HepG2 (cell line): ENCODE data around the gene MAPK8IP3. TPM values are rescaled to one million over a fixed set of nuclear protein-coding genes. Genes with fewer than 3 reads are reported as not detected.

Source experiments
- BRF2 ChIP-seq: sonication (generic); formaldehyde crosslinking; IDR thresholded peaks from 2 replicates; pipeline ENCODE4 v1.8.1; 2022; ENCODE audit warnings: mild to moderate bottlenecking, missing genetic modification reagents
- CCAR2 ChIP-seq: fragments of 200-400 bp; formaldehyde crosslinking; optimal IDR thresholded peaks from 2 replicates; pipeline ENCODE3; 2018; ENCODE audit warnings: low read depth, mild to moderate bottlenecking, low read length, moderate library complexity
- CEBPZ ChIP-seq: IDR thresholded peaks from 2 replicates; pipeline ENCODE4 v1.6.1; 2012; ENCODE audit warnings: low read length, improper control_type of control experiment
- DRAP1 ChIP-seq: IDR thresholded peaks from 2 replicates; pipeline ENCODE4 v1.6.1; 2016; ENCODE audit warnings: missing genetic modification reagents, missing compliant biosample characterization
- HOXA3 ChIP-seq: sonication (generic); formaldehyde crosslinking; IDR thresholded peaks from 2 replicates; pipeline ENCODE4 v1.5.0; 2020; ENCODE audit warnings: missing genetic modification reagents
- KLF16 ChIP-seq, 2 experiments: sonication (generic) in 1 of 2; formaldehyde crosslinking in 1 of 2; IDR thresholded peaks; 2 replicates each; pipeline versions ENCODE4 v1.6.1 to v1.8.0; 2016 to 2023; ENCODE audit warnings: missing genetic modification reagents in 2 of 2, missing compliant biosample characterization in 1 of 2
- MAFG ChIP-seq: sonication (generic); formaldehyde crosslinking; IDR thresholded peaks from 2 replicates; pipeline ENCODE4 v1.5.1; 2020; ENCODE audit warnings: mild to moderate bottlenecking, missing genetic modification reagents
- MIXL1 ChIP-seq: IDR thresholded peaks from 2 replicates; pipeline ENCODE4 v1.6.1; 2016
- MLX ChIP-seq: IDR thresholded peaks from 2 replicates; pipeline ENCODE4 v1.6.1; 2016
- RFX1 ChIP-seq: fragments of 450-650 bp; IDR thresholded peaks from 2 replicates; pipeline ENCODE4 v1.6.1; 2017
- RFXAP ChIP-seq: sonication (generic); formaldehyde crosslinking; IDR thresholded peaks from 2 replicates; pipeline ENCODE4 v1.4.0; 2020; ENCODE audit warnings: missing genetic modification reagents, borderline replicate concordance
- SP1 ChIP-seq, 2 experiments: fragments of 450-650 bp in 1 of 2; sonication (generic) in 1 of 2; formaldehyde crosslinking in 1 of 2; IDR thresholded peaks; 2 replicates each; pipeline versions ENCODE4 v1.4.0 to v1.6.1; 2016 to 2020; ENCODE audit warnings: missing genetic modification reagents in 1 of 2
- SPEN ChIP-seq: sonication (generic); formaldehyde crosslinking; IDR thresholded peaks from 2 replicates; pipeline ENCODE4 v1.5.1; 2020; ENCODE audit warnings: low read depth, mild to moderate bottlenecking, missing genetic modification reagents
- SYNCRIP ChIP-seq: fragments of 200-400 bp; formaldehyde crosslinking; IDR thresholded peaks from 2 replicates; pipeline ENCODE4 v1.6.1; 2018; ENCODE audit warnings: mild to moderate bottlenecking, low read depth, low read length; ENCODE audit not compliant: insufficient read depth
- TSC22D2 ChIP-seq: sonication (generic); formaldehyde crosslinking; IDR thresholded peaks from 2 replicates; pipeline ENCODE4 v1.5.1; 2020; ENCODE audit warnings: missing genetic modification reagents, mild to moderate bottlenecking, borderline replicate concordance
- ZFX ChIP-seq: sonication (generic); formaldehyde crosslinking; IDR thresholded peaks from 2 replicates; pipeline ENCODE4 v1.4.0; 2020; ENCODE audit warnings: mild to moderate bottlenecking, low read depth, missing genetic modification reagents, moderate library complexity
- ZIK1 ChIP-seq: sonication (generic); formaldehyde crosslinking; IDR thresholded peaks from 2 replicates; pipeline ENCODE4 v1.5.0; 2020; ENCODE audit warnings: mild to moderate bottlenecking, low read depth, missing genetic modification reagents, borderline replicate concordance
- ZMAT5 ChIP-seq: sonication (generic); formaldehyde crosslinking; IDR thresholded peaks from 2 replicates; pipeline ENCODE4 v1.5.0; 2020; ENCODE audit warnings: mild to moderate bottlenecking, low read depth, missing genetic modification reagents, borderline replicate concordance
- ZNF296 ChIP-seq: sonication (generic); formaldehyde crosslinking; conservative IDR thresholded peaks from 2 replicates; pipeline ENCODE4 v1.5.0; 2020; ENCODE audit warnings: mild to moderate bottlenecking, missing genetic modification reagents
- ZNF589 ChIP-seq: sonication (generic); formaldehyde crosslinking; conservative IDR thresholded peaks from 2 replicates; pipeline ENCODE4 v1.8.0; 2022; ENCODE audit warnings: mild to moderate bottlenecking, moderate library complexity, missing genetic modification reagents
- ZNF674 ChIP-seq: sonication (generic); formaldehyde crosslinking; IDR thresholded peaks from 2 replicates; pipeline ENCODE4 v1.5.0; 2020; ENCODE audit warnings: low read depth, mild to moderate bottlenecking, missing genetic modification reagents
- ZNF747 ChIP-seq: sonication (generic); formaldehyde crosslinking; IDR thresholded peaks from 2 replicates; pipeline ENCODE4 v1.8.1; 2023; ENCODE audit warnings: missing genetic modification reagents, mild to moderate bottlenecking, borderline replicate concordance
- ZNF766 ChIP-seq: sonication (generic); formaldehyde crosslinking; IDR thresholded peaks from 2 replicates; pipeline ENCODE4 v1.5.0; 2020; ENCODE audit warnings: missing genetic modification reagents, borderline replicate concordance
- ZNF773 ChIP-seq: sonication (generic); formaldehyde crosslinking; IDR thresholded peaks from 2 replicates; pipeline ENCODE4 v1.4.0; 2020; ENCODE audit warnings: missing genetic modification reagents, borderline replicate concordance
- ZNF776 ChIP-seq: sonication (generic); formaldehyde crosslinking; IDR thresholded peaks from 2 replicates; pipeline ENCODE4 v1.4.0; 2020; ENCODE audit warnings: mild to moderate bottlenecking, missing genetic modification reagents
- polyA plus RNA-seq, 8 experiments: library from polyadenylated mRNA; depleted of rRNA in 3 of 8; stranded (reverse) in 7 of 8; unstranded in 1 of 8; fragments of >200 nt; fragmentation: Illumina TruSeq in 4 of 8; extraction: Trizol in 4 of 8; gene quantifications; 2 replicates each; pipeline versions ENCODE4 v1.2.1 to v1.2.3, GENCODE V29; 2011 to 2016; ENCODE audit warnings: low read depth in 4 of 8, missing spikeins in 1 of 8, mixed read lengths in 1 of 8; ENCODE audit not compliant: insufficient read depth in 1 of 8
- total RNA-seq, 5 experiments: library from RNA; depleted of rRNA; stranded (reverse); fragments of >200 nt; fragmentation: Illumina TruSeq; extraction: Trizol; gene quantifications; 2 replicates each; pipeline ENCODE4 v1.2.3, GENCODE V29; 2016; ENCODE audit warnings: low read depth in 1 of 5

MAPK8IP3 gene
- total and polyA plus RNA-seq, 2 of the 13 experiments (the other 11 are each of a cell fraction or from before 2014, with no cell fraction given): 25.1 to 41.7 TPM

GRCh38 chr16:1677942-1678499 lies 28.0 kb upstream of the MAPK8IP3 start, which contains the start of gene JPT2 (continued):
- no peak for TF ChIP-seq ZNF296 (CRISPR knock-in tag)
- peak; percentile 81 for TF ChIP-seq ZFX (CRISPR knock-in tag)
- TF ChIP-seq RFX1: no peak
- peak; percentile 96 for TF ChIP-seq DRAP1 (CRISPR knock-in tag)
- TF ChIP-seq ZNF674 (CRISPR knock-in tag): 0 out of 2 replicates have a peak, but pooled peaks have one; percentile 56
- no peak for TF ChIP-seq MLX (CRISPR knock-in tag)
- 0 out of 4 replicates have a peak, but pooled peaks of 1 of the 2 experiments have one; percentile 22 for TF ChIP-seq KLF16 (CRISPR knock-in tag; IDR thresholded peaks at IDR 0.05)
- 0 out of 2 replicates have a peak, but pooled peaks have one; percentile 17 for TF ChIP-seq ZNF773 (CRISPR knock-in tag)
- 0 out of 2 replicates have a peak, but pooled peaks have one; percentile 29 for TF ChIP-seq BRF2 (CRISPR knock-in tag)
- peak; percentile 74 for TF ChIP-seq HOXA3 (CRISPR knock-in tag)
- no peak for TF ChIP-seq ZNF589 (CRISPR knock-in tag)
- TF ChIP-seq RFXAP: peak; percentile 46; the same call in 1 of the 2 replicates
- 0 out of 2 replicates have a peak, but pooled peaks have one; percentile 35 for TF ChIP-seq ZNF776
- peak; percentile 63; the same call in 1 of the 2 replicates for TF ChIP-seq SP1 (IDR thresholded peaks at IDR 0.05)
- TF ChIP-seq SP1 (CRISPR knock-in tag; IDR thresholded peaks at IDR 0.05): peak; percentile 97
- TF ChIP-seq CCAR2: no peak
- TF ChIP-seq CEBPZ: peak; percentile 35; the same call in 1 of the 2 replicates
- no peak for TF ChIP-seq ZNF747 (CRISPR knock-in tag)
- TF ChIP-seq SPEN (CRISPR knock-in tag): peak; percentile 79
- TF ChIP-seq MAFG (CRISPR knock-in tag): no peak
- TF ChIP-seq ZNF766 (CRISPR knock-in tag): 0 out of 2 replicates have a peak, but pooled peaks have one; percentile 63
- TF ChIP-seq ZMAT5 (CRISPR knock-in tag): no peak
- TF ChIP-seq ZIK1 (CRISPR knock-in tag): no peak
- no peak for TF ChIP-seq SYNCRIP
- TF ChIP-seq MIXL1: no peak
- TF ChIP-seq TSC22D2 (CRISPR knock-in tag): no peak
